ENCODE data around the gene A3GALT2.

GRCh38 chr1:33332881-33333280 is 12.0 kb upstream of the A3GALT2 start:
- no peak for TF ChIP-seq EZH2phosphoT487 (IDR thresholded peaks at IDR 0.05; ENCODE audit: borderline replicate concordance, low read length)
- TF ChIP-seq CTCF (IDR thresholded peaks at IDR 0.05; ENCODE audit: low read depth, low read length, poor library complexity, severe bottlenecking) = no peak
